ENCODE data around the gene PHC3.

Gene PHC3

GRCh38 chr3:170059447-170059846, 122.1 kb downstream of the PHC3 start:
- Histone ChIP-seq H3K36me3 (ENCODE audit: control insufficient read depth, insufficient read depth, low read length) (no peaks in the 10 kb centered on the region), H3K27me3 (ENCODE audit: control insufficient read depth, insufficient read depth, low read length, poor library complexity, severe bottlenecking) (no peaks in the 10 kb centered on the region), H3K9me3 (ENCODE audit: control insufficient read depth, low read length) (no peaks in the 10 kb centered on the region), H3K27ac (ENCODE audit: insufficient read depth, low read depth, low read length, poor library complexity, severe bottlenecking) (no peak overlapping the region), H3K4me1 (ENCODE audit: control insufficient read depth, insufficient read depth, low read length) (no peaks in the 10 kb centered on the region), H3K4me3 (ENCODE audit: insufficient read depth, low read depth, low read length) (no peak overlapping the region)
- 23 to 61% methylated on average over 1 of the region's 1 CpG for WGBS, 2 experiments

- Histone ChIP-seq H3K27me3 (ENCODE audit: control insufficient read depth, insufficient read depth, low read length, poor library complexity, severe bottlenecking) (no peaks in the 10 kb centered on the region), H3K4me3 (ENCODE audit: insufficient read depth, low read depth, low read length) (no peak overlapping the region), H3K4me1 (ENCODE audit: control insufficient read depth, insufficient read depth, low read length) (no peaks in the 10 kb centered on the region), H3K27ac (ENCODE audit: insufficient read depth, low read depth, low read length, poor library complexity, severe bottlenecking) (no peak overlapping the region), H3K9me3 (ENCODE audit: control insufficient read depth, low read length) (no peaks in the 10 kb centered on the region), H3K36me3 (ENCODE audit: control insufficient read depth, insufficient read depth, low read length) (no peaks in the 10 kb centered on the region)
- WGBS, 2 experiments = 87 to 97% methylated on average over 5 to 6 of the region's 6 CpGs
These were observed 123.4 kb downstream of the PHC3 start for GRCh38 chr3:170058127-170058526.

DNA sequence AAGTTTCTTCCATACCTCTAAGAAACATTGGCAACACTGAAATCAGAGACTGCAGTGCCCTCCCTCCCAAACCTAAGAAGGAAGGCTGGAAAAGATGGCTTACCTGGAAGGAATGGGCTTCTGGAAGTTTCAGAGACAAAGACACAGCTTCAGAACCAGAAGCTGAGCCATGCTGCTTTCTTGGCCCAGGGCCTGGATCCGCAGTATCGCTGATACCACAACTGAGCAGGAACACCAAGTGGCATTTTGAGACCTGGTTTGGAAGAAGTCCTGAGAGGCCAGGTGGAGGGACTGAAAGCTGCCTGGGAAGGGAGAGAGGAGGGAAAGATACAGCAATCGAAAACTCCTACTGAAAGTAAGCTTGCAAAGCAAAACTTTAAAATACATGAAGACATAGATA, 124.0 kb downstream of the PHC3 start:
- H3K4me3 ChIP-seq (ENCODE audit: insufficient read depth, low read depth, low read length) = no peak overlapping the region
- WGBS, 2 experiments = 92 to 93% methylated on average over 3 of the region's 3 CpGs
- H3K9me3 ChIP-seq (ENCODE audit: control insufficient read depth, low read length) = no peaks in the 10 kb centered on the region
- H3K27ac ChIP-seq (ENCODE audit: insufficient read depth, low read depth, low read length, poor library complexity, severe bottlenecking) = no peak overlapping the region
- H3K4me1 ChIP-seq (ENCODE audit: control insufficient read depth, insufficient read depth, low read length) = no peaks in the 10 kb centered on the region
- no peaks in the 10 kb centered on the region for H3K36me3 ChIP-seq (ENCODE audit: control insufficient read depth, insufficient read depth, low read length)
- no peaks in the 10 kb centered on the region for H3K27me3 ChIP-seq (ENCODE audit: control insufficient read depth, insufficient read depth, low read length, poor library complexity, severe bottlenecking)

GRCh38 chr3:170056710-170057454, 124.7 kb downstream of the PHC3 start:
- 92 to 96% methylated on average over 3 of the region's 3 CpGs for WGBS, 2 experiments
- Histone ChIP-seq H3K4me1 (ENCODE audit: control insufficient read depth, insufficient read depth, low read length) (no peaks in the 10 kb centered on the region), H3K27ac (ENCODE audit: insufficient read depth, low read depth, low read length, poor library complexity, severe bottlenecking) (no peak overlapping the region), H3K4me3 (ENCODE audit: insufficient read depth, low read depth, low read length) (no peak overlapping the region), H3K9me3 (ENCODE audit: control insufficient read depth, low read length) (no peaks in the 10 kb centered on the region), H3K36me3 (ENCODE audit: control insufficient read depth, insufficient read depth, low read length) (no peaks in the 10 kb centered on the region), H3K27me3 (ENCODE audit: control insufficient read depth, insufficient read depth, low read length, poor library complexity, severe bottlenecking) (no peaks in the 10 kb centered on the region)

DNA sequence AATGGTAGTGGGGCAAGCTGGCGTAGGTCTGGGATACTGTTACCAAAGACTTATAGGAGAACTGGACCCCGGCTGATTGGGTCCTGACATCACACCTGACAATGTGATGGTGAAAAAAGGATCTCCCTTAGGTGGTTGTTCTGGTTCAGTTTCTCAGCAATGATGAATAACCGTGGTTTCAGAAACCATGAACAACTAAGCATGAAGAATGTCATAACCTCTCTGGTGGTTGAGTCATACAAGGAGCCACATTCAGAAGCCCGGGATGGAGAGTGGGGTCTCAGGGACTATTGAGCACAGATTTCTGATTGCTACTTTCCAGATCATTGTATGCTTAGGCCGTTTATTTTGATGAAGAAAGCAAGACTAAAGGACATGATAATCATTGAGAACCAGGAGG, 126.3 kb downstream of the PHC3 start:
- H3K27me3 ChIP-seq (ENCODE audit: control insufficient read depth, insufficient read depth, low read length, poor library complexity, severe bottlenecking) = no peaks in the 10 kb centered on the region
- WGBS, 2 experiments = 95% methylated on average over 5 of the region's 5 CpGs
- H3K27ac ChIP-seq (ENCODE audit: insufficient read depth, low read depth, low read length, poor library complexity, severe bottlenecking) = no peak overlapping the region
- no peaks in the 10 kb centered on the region for H3K4me1 ChIP-seq (ENCODE audit: control insufficient read depth, insufficient read depth, low read length)
- no peaks in the 10 kb centered on the region for H3K9me3 ChIP-seq (ENCODE audit: control insufficient read depth, low read length)
- no peaks in the 10 kb centered on the region for H3K36me3 ChIP-seq (ENCODE audit: control insufficient read depth, insufficient read depth, low read length)
- no peak overlapping the region for H3K4me3 ChIP-seq (ENCODE audit: insufficient read depth, low read depth, low read length)

GRCh38 chr3:170054204-170054603, 127.3 kb downstream of the PHC3 start:
- 97% methylated on average over 1 of the region's 1 CpG for WGBS, 2 experiments
- no peak overlapping the region for H3K27ac ChIP-seq (ENCODE audit: insufficient read depth, low read depth, low read length, poor library complexity, severe bottlenecking)
- H3K4me3 ChIP-seq (ENCODE audit: insufficient read depth, low read depth, low read length) = no peak overlapping the region

GRCh38 chr3:170052398-170052797, 129.1 kb downstream of the PHC3 start:
- Histone ChIP-seq H3K27ac (ENCODE audit: insufficient read depth, low read depth, low read length, poor library complexity, severe bottlenecking) (no peak overlapping the region), H3K9me3 (ENCODE audit: control insufficient read depth, low read length) (no peaks in the 10 kb centered on the region), H3K36me3 (ENCODE audit: control insufficient read depth, insufficient read depth, low read length) (no peaks in the 10 kb centered on the region), H3K27me3 (ENCODE audit: control insufficient read depth, insufficient read depth, low read length, poor library complexity, severe bottlenecking) (no peaks in the 10 kb centered on the region), H3K4me1 (ENCODE audit: control insufficient read depth, insufficient read depth, low read length) (no peaks in the 10 kb centered on the region), H3K4me3 (ENCODE audit: insufficient read depth, low read depth, low read length) (no peak overlapping the region)

More at GRCh38 chr3:170054204-170054603, 127.3 kb downstream of the PHC3 start:
- Histone ChIP-seq H3K36me3 (ENCODE audit: control insufficient read depth, insufficient read depth, low read length) (no peaks in the 10 kb centered on the region), H3K4me1 (ENCODE audit: control insufficient read depth, insufficient read depth, low read length) (no peaks in the 10 kb centered on the region), H3K9me3 (ENCODE audit: control insufficient read depth, low read length) (no peaks in the 10 kb centered on the region), H3K27me3 (ENCODE audit: control insufficient read depth, insufficient read depth, low read length, poor library complexity, severe bottlenecking) (no peaks in the 10 kb centered on the region)

- Histone ChIP-seq H3K9me3 (ENCODE audit: control insufficient read depth, low read length) (no peaks in the 10 kb centered on the region), H3K4me1 (ENCODE audit: control insufficient read depth, insufficient read depth, low read length) (no peaks in the 10 kb centered on the region), H3K27me3 (ENCODE audit: control insufficient read depth, insufficient read depth, low read length, poor library complexity, severe bottlenecking) (no peaks in the 10 kb centered on the region), H3K36me3 (ENCODE audit: control insufficient read depth, insufficient read depth, low read length) (no peaks in the 10 kb centered on the region), H3K27ac (ENCODE audit: insufficient read depth, low read depth, low read length, poor library complexity, severe bottlenecking) (no peak overlapping the region), H3K4me3 (ENCODE audit: insufficient read depth, low read depth, low read length) (no peak overlapping the region)
- 97 to 98% methylated on average over 4 of the region's 4 CpGs for WGBS, 2 experiments
These were observed 130.8 kb downstream of the PHC3 start for GRCh38 chr3:170050753-170051152.

DNA sequence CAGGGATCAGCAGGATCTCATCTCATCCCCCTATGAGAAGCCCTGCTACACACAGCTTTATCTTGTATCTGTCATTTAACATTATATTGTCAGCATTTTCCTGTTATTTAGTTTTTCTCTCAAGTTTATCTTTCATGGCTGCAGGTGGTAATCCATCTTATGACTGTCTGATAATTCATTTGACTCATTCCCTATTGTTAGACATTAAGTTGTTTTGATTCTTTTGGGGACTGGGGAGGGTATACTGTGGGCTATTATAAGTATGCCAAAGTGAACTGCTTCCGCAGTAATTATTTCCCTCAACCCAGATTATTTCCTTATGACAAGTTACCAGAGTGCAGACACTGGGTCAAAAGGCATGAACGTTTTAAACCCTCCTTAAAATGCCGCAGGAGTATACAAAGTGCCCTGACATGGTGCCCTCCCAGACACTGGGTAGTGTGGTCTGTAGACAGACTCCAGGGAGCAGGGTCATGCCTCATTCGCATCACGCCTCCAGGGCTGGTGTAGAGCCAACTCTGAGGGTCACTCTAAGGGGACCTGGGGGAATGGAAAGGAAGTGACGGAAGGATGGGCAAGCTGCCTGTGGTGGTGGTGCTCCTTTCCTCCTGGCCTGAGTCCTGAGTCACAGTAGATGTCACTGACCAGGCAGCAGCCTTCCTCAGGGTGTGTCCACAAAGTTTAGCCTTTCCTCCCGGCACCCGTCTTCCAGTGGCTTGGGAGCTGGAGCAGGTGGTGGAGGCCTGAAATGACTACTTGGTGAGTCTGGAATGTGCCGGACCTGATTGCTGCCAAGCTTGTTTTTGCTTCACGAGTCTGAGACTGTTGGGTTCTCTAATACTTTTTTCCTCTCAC, 132.2 kb downstream of the PHC3 start:
- no peak overlapping the region for H3K27ac ChIP-seq (ENCODE audit: insufficient read depth, low read depth, low read length, poor library complexity, severe bottlenecking)
- WGBS, 2 experiments = 89 to 96% methylated on average over 10 of the region's 10 CpGs
- no peak overlapping the region for H3K4me3 ChIP-seq (ENCODE audit: insufficient read depth, low read depth, low read length)
- H3K36me3 ChIP-seq (ENCODE audit: control insufficient read depth, insufficient read depth, low read length) = no peaks in the 10 kb centered on the region
- H3K4me1 ChIP-seq (ENCODE audit: control insufficient read depth, insufficient read depth, low read length) = no peaks in the 10 kb centered on the region
- no peaks in the 10 kb centered on the region for H3K27me3 ChIP-seq (ENCODE audit: control insufficient read depth, insufficient read depth, low read length, poor library complexity, severe bottlenecking)
- H3K9me3 ChIP-seq (ENCODE audit: control insufficient read depth, low read length) = no peaks in the 10 kb centered on the region

DNA sequence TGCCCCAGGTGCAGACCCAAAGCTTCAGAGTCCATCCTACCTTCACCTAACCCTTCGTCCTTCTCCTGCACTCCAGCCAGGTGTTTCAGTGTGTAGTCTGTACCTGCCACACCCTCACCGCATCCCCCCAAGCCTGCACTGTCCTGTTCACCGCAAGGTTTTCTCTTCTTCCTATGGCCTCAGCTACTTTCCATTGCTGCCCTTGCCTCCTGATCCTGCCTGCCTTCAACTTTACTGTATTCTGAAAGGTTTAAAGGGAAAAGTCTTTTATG, 134.5 kb downstream of the PHC3 start:
- Histone ChIP-seq H3K27ac (ENCODE audit: insufficient read depth, low read depth, low read length, poor library complexity, severe bottlenecking) (no peak overlapping the region), H3K4me1 (ENCODE audit: control insufficient read depth, insufficient read depth, low read length) (no peaks in the 10 kb centered on the region), H3K36me3 (ENCODE audit: control insufficient read depth, insufficient read depth, low read length) (no peaks in the 10 kb centered on the region), H3K27me3 (ENCODE audit: control insufficient read depth, insufficient read depth, low read length, poor library complexity, severe bottlenecking) (no peaks in the 10 kb centered on the region), H3K9me3 (ENCODE audit: control insufficient read depth, low read length) (no peaks in the 10 kb centered on the region), H3K4me3 (ENCODE audit: insufficient read depth, low read depth, low read length) (no peak overlapping the region)
- WGBS, 2 experiments = 94 to 97% methylated on average over 3 of the region's 3 CpGs

Measured in ectodermal cell (in vitro differentiated cells).